ENCODE data around the gene KIF16B.

The KIF16B gene

DNA sequence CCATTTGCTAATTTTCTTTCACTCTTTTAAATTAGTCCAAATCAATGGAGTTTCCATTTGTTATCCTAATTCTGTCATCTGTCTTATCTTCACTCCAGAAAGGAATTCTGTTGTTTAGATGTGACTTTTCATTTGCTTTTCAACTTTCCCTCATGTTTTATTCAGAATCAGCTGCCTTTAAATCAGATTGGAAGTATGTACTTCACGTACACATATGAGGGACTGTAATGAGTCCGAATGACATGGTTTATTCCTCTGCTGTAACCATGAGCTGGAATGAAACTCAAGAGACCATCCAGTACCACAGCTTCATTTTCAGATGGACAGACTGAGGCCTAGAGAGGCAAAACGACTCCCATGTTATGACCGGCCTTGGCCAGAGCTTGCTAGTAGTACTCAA, 302.3 kb downstream of the KIF16B start:
- no peak overlapping the region for H3K27ac ChIP-seq
- no peaks in the 10 kb centered on the region for H3K36me3 ChIP-seq
- H3K9me3 ChIP-seq: no peaks in the 10 kb centered on the region
- no peaks in the 10 kb centered on the region for H3K27me3 ChIP-seq
- TF ChIP-seq, protein P1, sequence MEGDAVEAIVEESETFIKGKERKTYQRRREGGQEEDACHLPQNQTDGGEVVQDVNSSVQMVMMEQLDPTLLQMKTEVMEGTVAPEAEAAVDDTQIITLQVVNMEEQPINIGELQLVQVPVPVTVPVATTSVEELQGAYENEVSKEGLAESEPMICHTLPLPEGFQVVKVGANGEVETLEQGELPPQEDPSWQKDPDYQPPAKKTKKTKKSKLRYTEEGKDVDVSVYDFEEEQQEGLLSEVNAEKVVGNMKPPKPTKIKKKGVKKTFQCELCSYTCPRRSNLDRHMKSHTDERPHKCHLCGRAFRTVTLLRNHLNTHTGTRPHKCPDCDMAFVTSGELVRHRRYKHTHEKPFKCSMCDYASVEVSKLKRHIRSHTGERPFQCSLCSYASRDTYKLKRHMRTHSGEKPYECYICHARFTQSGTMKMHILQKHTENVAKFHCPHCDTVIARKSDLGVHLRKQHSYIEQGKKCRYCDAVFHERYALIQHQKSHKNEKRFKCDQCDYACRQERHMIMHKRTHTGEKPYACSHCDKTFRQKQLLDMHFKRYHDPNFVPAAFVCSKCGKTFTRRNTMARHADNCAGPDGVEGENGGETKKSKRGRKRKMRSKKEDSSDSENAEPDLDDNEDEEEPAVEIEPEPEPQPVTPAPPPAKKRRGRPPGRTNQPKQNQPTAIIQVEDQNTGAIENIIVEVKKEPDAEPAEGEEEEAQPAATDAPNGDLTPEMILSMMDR (IDR thresholded peaks at IDR 0.05): no peak
- no peaks in the 10 kb centered on the region for H3K4me1 ChIP-seq (ENCODE audit: control insufficient read depth in 1 of 2, insufficient read depth in 1 of 2, low read depth in 1 of 2, low read length in 1 of 2)
- H3K4me3 ChIP-seq (ENCODE audit: low read depth in 1 of 2, low read length in 1 of 2): no peak overlapping the region

DNA sequence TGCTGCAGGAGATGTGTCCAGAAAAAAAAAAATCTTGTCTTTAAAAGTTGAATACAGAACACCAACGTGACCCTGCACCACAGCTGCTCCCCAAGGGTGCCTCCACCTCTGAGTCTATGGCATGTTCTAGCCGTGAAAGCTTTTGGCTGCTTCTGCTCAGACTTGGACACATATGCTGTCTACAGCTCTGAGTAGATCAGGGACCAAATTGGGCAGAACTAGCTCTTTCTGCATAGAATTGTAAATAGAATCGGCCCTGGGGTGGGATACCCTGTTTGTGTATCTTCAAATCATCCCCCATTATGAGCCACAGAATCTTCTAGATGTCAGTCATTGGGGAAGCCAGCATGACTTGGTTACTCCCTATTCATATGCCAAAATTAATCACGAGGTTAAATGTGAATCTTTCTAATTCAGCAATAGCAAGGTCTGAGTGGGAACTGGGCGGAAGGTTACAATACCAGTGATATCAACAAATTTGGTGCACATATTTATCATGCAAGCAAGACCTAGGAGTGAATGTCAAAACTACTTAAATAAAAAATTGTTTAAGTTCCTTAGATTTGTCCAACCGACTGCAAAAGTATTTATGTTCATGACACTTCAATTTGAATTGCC, 302.8 kb downstream of the KIF16B start:
- no peaks in the 10 kb centered on the region for H3K27me3 ChIP-seq
- no peak overlapping the region for H3K4me3 ChIP-seq (ENCODE audit: low read depth in 1 of 2, low read length in 1 of 2)
- TF ChIP-seq, protein P1 (IDR thresholded peaks at IDR 0.05): no peak
- no peaks in the 10 kb centered on the region for H3K4me1 ChIP-seq (ENCODE audit: control insufficient read depth in 1 of 2, insufficient read depth in 1 of 2, low read depth in 1 of 2, low read length in 1 of 2)
- H3K9me3 ChIP-seq: no peaks in the 10 kb centered on the region
- H3K27ac ChIP-seq: no peak overlapping the region
- no peaks in the 10 kb centered on the region for H3K36me3 ChIP-seq

DNA sequence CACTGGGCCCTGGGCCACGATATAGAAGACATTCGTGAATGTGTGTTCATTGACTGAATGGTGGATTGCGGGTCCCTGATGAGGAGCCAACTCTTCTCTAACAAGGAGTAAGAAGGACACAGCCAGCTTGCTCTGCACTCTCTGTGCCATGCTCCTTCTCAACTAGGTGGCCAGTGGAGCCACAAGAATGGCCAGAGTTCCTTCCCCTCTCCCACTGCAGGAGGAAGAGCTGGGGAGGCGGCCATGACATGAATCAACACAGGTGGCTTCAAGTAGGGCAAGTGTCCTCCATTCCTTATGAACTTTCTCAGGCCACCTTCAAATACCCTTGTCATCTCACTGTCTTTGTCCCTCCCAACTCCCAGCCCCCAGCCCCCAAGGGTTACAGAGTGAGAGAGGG, 305.7 kb downstream of the KIF16B start:
- TF ChIP-seq, protein P1 (IDR thresholded peaks at IDR 0.05): no peak
- Histone ChIP-seq H3K27me3 (no peaks in the 10 kb centered on the region), H3K9me3 (no peaks in the 10 kb centered on the region), H3K27ac (no peak overlapping the region), H3K4me1 (ENCODE audit: control insufficient read depth in 1 of 2, insufficient read depth in 1 of 2, low read depth in 1 of 2, low read length in 1 of 2) (no peaks in the 10 kb centered on the region), H3K36me3 (no peaks in the 10 kb centered on the region), H3K4me3 (ENCODE audit: low read depth in 1 of 2, low read length in 1 of 2) (no peak overlapping the region)

DNA sequence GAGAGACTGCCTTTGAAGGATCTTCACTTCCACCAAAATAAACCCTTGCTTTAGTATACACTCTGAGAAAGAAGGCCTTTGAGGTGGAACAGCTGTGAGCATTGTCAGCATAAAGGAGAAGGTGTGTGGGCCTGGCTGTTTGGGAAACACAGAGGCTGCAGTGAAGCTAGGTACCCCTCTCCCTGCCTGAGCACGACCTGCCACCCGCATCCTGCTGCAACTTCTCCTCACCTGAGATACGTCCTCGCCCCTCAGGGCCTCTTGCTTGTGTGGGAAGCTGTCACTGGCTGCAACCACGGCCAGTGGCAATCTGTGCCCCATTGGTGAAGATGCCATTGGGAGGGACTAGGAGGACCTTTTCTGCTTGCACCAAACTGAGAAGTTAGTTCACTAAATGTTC, 307.9 kb downstream of the KIF16B start:
- H3K4me3 ChIP-seq (ENCODE audit: low read depth in 1 of 2, low read length in 1 of 2): no peak overlapping the region
- no peaks in the 10 kb centered on the region for H3K36me3 ChIP-seq
- no peaks in the 10 kb centered on the region for H3K27me3 ChIP-seq
- no peak overlapping the region for H3K27ac ChIP-seq
- H3K4me1 ChIP-seq (ENCODE audit: control insufficient read depth in 1 of 2, insufficient read depth in 1 of 2, low read depth in 1 of 2, low read length in 1 of 2): no peaks in the 10 kb centered on the region
- no peaks in the 10 kb centered on the region for H3K9me3 ChIP-seq
- TF ChIP-seq, protein P1 (IDR thresholded peaks at IDR 0.05): no peak

DNA sequence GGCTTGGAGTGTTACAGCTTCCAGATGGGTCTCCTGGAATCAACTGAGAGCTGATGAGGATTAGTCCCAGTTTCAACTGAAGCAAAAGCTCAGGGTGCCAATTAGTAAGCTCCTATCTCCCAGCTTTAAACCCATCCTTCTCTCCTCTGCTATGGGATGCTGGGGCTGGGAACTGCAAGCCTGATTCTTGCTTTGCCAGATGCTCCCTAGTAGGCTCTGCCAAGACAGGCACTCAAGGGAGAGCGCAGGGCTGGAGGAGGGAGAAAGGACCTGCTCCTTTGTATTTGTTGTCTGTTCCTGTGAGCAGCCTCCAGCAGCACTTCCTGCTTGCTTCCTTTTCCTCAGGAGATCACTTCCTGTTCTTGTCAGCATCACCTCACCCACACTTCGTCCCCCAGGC, 309.7 kb downstream of the KIF16B start:
- no peaks in the 10 kb centered on the region for H3K36me3 ChIP-seq
- H3K27ac ChIP-seq: no peak overlapping the region
- TF ChIP-seq, protein P1 (IDR thresholded peaks at IDR 0.05): no peak
- H3K9me3 ChIP-seq: no peaks in the 10 kb centered on the region
- H3K27me3 ChIP-seq: no peaks in the 10 kb centered on the region
- H3K4me3 ChIP-seq (ENCODE audit: low read depth in 1 of 2, low read length in 1 of 2): no peak overlapping the region
- H3K4me1 ChIP-seq (ENCODE audit: control insufficient read depth in 1 of 2, insufficient read depth in 1 of 2, low read depth in 1 of 2, low read length in 1 of 2): no peaks in the 10 kb centered on the region

DNA sequence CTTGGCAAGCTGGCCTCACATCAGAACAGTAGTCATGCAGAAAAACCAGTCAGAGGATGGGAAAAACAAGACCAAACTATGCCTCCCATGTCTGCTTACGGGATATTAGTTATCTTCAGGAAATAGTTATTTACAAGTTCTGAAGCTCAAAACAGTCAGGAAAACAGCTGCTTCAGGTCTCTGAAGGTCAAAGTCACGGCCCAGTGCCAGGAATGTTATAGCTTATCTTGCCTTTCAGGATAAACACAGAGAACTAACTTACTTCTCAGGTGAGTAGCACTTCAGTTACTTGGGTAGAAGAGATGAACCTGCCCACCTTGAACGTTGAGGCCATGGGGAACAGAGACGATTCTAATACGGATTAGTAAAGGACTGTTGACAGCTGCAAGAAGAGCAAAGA, 310.7 kb downstream of the KIF16B start:
- TF ChIP-seq, protein P1 (IDR thresholded peaks at IDR 0.05): no peak
- no peak overlapping the region for H3K4me3 ChIP-seq (ENCODE audit: low read depth in 1 of 2, low read length in 1 of 2)
- H3K27me3 ChIP-seq: no peaks in the 10 kb centered on the region
- no peaks in the 10 kb centered on the region for H3K4me1 ChIP-seq (ENCODE audit: control insufficient read depth in 1 of 2, insufficient read depth in 1 of 2, low read depth in 1 of 2, low read length in 1 of 2)
- H3K36me3 ChIP-seq: no peaks in the 10 kb centered on the region
- H3K9me3 ChIP-seq: no peaks in the 10 kb centered on the region
- no peak overlapping the region for H3K27ac ChIP-seq

Measured in neutrophil (primary cell).